ENCODE data around the gene HSPE1.
"Not testable (repeated sequence)": the region's sequence is repeated elsewhere in the genome, so short reads cannot be mapped to it uniquely, and the experiment has no call there.

HSPE1 gene

GRCh38 chr2:197455428-197455827 is 44.8 kb upstream of the HSPE1 start:
- no peak for DNase-seq (ENCODE audit: low spot score)
- TF ChIP-seq CTCF (IDR thresholded peaks at IDR 0.05; ENCODE audit: extremely low read depth, missing control alignments): no peak

- TF ChIP-seq CTCF (IDR thresholded peaks at IDR 0.05; ENCODE audit: extremely low read depth, missing control alignments): no peak
- no peak for DNase-seq (ENCODE audit: low spot score)
Measured at GRCh38 chr2:197460649-197461048, 39.5 kb upstream of the HSPE1 start.

- no peak for TF ChIP-seq CTCF (IDR thresholded peaks at IDR 0.05; ENCODE audit: extremely low read depth, missing control alignments)
- DNase-seq (ENCODE audit: low spot score): no peak
Measured at GRCh38 chr2:197461057-197461456, 39.1 kb upstream of the HSPE1 start.

GRCh38 chr2:197464175-197464574 is 36.0 kb upstream of the HSPE1 start:
- no peak for DNase-seq (ENCODE audit: low spot score)
- no peak for TF ChIP-seq CTCF (IDR thresholded peaks at IDR 0.05; ENCODE audit: extremely low read depth, missing control alignments)

GRCh38 chr2:197472166-197472565 is 28.0 kb upstream of the HSPE1 start:
- no peak for TF ChIP-seq CTCF (IDR thresholded peaks at IDR 0.05; ENCODE audit: extremely low read depth, missing control alignments)
- DNase-seq (ENCODE audit: low spot score): no peak

GRCh38 chr2:197477797-197478196 is 22.4 kb upstream of the HSPE1 start:
- DNase-seq (ENCODE audit: low spot score): no peak
- no peak for TF ChIP-seq CTCF (IDR thresholded peaks at IDR 0.05; ENCODE audit: extremely low read depth, missing control alignments)

- no peak for TF ChIP-seq CTCF (IDR thresholded peaks at IDR 0.05; ENCODE audit: extremely low read depth, missing control alignments)
Measured at GRCh38 chr2:197480165-197481036, 19.8 kb upstream of the HSPE1 start.

GRCh38 chr2:197484248-197484647 is 15.9 kb upstream of the HSPE1 start:
- not testable (repeated sequence) for DNase-seq (ENCODE audit: low spot score)

More at GRCh38 chr2:197480165-197481036, 19.8 kb upstream of the HSPE1 start:
- no peak for DNase-seq (ENCODE audit: low spot score)
